ENCODE measurements around the gene OBSL1.

DNA sequence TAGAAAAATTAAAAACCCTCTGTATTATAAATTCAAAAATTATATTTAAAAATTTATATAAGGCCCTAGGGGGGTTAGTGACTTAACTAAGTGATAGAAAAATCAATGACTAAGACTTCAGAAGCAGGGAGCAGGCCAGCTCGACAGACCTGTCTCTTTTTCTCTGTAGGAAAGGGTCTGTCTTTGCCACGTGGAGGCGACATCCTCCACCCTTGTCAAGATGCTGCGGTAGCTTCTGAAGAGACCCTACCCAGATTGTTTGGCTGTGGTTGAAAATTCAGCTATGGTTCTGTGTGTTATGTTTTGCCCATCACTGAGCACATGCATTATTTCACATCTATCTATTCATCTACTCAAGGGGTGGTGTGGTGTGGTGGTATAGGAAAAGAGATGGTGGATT lies 47.9 kb upstream of the OBSL1 start:
- TF ChIP-seq, protein P1, sequence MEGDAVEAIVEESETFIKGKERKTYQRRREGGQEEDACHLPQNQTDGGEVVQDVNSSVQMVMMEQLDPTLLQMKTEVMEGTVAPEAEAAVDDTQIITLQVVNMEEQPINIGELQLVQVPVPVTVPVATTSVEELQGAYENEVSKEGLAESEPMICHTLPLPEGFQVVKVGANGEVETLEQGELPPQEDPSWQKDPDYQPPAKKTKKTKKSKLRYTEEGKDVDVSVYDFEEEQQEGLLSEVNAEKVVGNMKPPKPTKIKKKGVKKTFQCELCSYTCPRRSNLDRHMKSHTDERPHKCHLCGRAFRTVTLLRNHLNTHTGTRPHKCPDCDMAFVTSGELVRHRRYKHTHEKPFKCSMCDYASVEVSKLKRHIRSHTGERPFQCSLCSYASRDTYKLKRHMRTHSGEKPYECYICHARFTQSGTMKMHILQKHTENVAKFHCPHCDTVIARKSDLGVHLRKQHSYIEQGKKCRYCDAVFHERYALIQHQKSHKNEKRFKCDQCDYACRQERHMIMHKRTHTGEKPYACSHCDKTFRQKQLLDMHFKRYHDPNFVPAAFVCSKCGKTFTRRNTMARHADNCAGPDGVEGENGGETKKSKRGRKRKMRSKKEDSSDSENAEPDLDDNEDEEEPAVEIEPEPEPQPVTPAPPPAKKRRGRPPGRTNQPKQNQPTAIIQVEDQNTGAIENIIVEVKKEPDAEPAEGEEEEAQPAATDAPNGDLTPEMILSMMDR (IDR thresholded peaks at IDR 0.05), result no peak
- no peak for TF ChIP-seq POLR2A (IDR thresholded peaks at IDR 0.05)
- TF ChIP-seq POLR2AphosphoS5 (IDR thresholded peaks at IDR 0.05), result no peak

All from suprapubic skin (tissue), 4 donors.